H1 (cell line): ENCODE data around the gene HLA-F. TPM values are rescaled to one million over a fixed set of nuclear protein-coding genes. Genes with fewer than 3 reads are reported as not detected.

ENCODE experiments used
- CTCF ChIA-PET: fragments of 300-600 bp; sonication (Branson Sonifier 250); formaldehyde crosslinking; loops from one replicate; lab custom pipeline; 2021; ENCODE audit not compliant: partially characterized antibody; lab: Charles Lee
- POLR2A ChIA-PET: fragments of 300-600 bp; sonication (Branson Sonifier 250); formaldehyde crosslinking; loops from one replicate; lab custom pipeline; 2021; ENCODE audit warnings: inconsistent platforms; ENCODE audit not compliant: partially characterized antibody; lab: Charles Lee
- DNase-seq, 2 experiments: peaks; one replicate each; pipeline versions ENCODE4 v3.0.0 to v3.0.0-alpha.2; 2010 to 2022; ENCODE audit warnings: low spot score in 2 of 2, low read depth in 1 of 2, mixed read lengths in 1 of 2
- FAIRE-seq: peaks from 2 replicates; lab custom pipeline; 2011; peaks lifted over from hg19 to GRCh38; lab: Jason Lieb, UNC
- H2AFZ ChIP-seq: 2 replicates; pipeline ENCODE4 v1.8.1; 2012; ENCODE audit warnings: low read length, inconsistent platforms
- H2AK5ac ChIP-seq: 2 replicates; pipeline ENCODE4 v1.6.1; 2013; ENCODE audit warnings: low read depth, low read length
- H2BK120ac ChIP-seq: replicated peaks from 2 replicates; pipeline ENCODE3; 2013; ENCODE audit warnings: low read depth, low read length, inconsistent platforms
- H2BK12ac ChIP-seq: 2 replicates; pipeline ENCODE4 v1.6.1; 2013; ENCODE audit warnings: low read depth, low read length
- H2BK15ac ChIP-seq: 2 replicates; pipeline ENCODE4 v1.6.1; 2013; ENCODE audit warnings: low read length
- H2BK20ac ChIP-seq: 2 replicates; pipeline ENCODE4 v1.6.1; 2013; ENCODE audit warnings: low read length
- H2BK5ac ChIP-seq: 2 replicates; pipeline ENCODE4 v1.6.1; 2013; ENCODE audit warnings: low read depth, low read length
- H3K14ac ChIP-seq: 2 replicates; pipeline ENCODE4 v1.6.1; 2013; ENCODE audit warnings: inconsistent platforms; ENCODE audit not compliant: insufficient read length
- H3K18ac ChIP-seq: 2 replicates; pipeline ENCODE4 v1.6.1; 2013; ENCODE audit warnings: low read length; ENCODE audit errors: extremely low read depth
- H3K23ac ChIP-seq: 2 replicates; pipeline ENCODE4 v1.6.1; 2013; ENCODE audit warnings: inconsistent platforms; ENCODE audit not compliant: insufficient read length
- H3K23me2 ChIP-seq: 2 replicates; pipeline ENCODE4 v1.6.1; 2013; ENCODE audit warnings: low read depth, low read length
- H3K27ac ChIP-seq: 2 replicates; pipeline ENCODE4 v1.6.1; 2011; ENCODE audit warnings: low read depth, low read length, inconsistent platforms
- H3K27me3 ChIP-seq, 4 experiments: replicated peaks in 1 of 4; 1 replicate in 1 of 4; 2 replicates in 3 of 4; pipeline versions ENCODE4 v1.6.1 to v1.8.1; 2011 to 2013; ENCODE audit warnings: low read length in 3 of 4, mild to moderate bottlenecking in 3 of 4, inconsistent platforms in 2 of 4, mixed read lengths in 2 of 4, moderate library complexity in 1 of 4; ENCODE audit not compliant: control insufficient read depth in 3 of 4, insufficient read depth in 3 of 4; ENCODE audit errors: extremely low read depth in 1 of 4
- H3K36me3 ChIP-seq, 4 experiments: 2 replicates each; pipeline versions ENCODE4 v1.6.1 to v1.8.1; 2011 to 2013; ENCODE audit warnings: mild to moderate bottlenecking in 4 of 4, low read length in 3 of 4, moderate library complexity in 2 of 4, control low read depth in 1 of 4, inconsistent platforms in 1 of 4; ENCODE audit not compliant: insufficient read depth in 4 of 4, control insufficient read depth in 2 of 4
- H3K4ac ChIP-seq: replicated peaks from 2 replicates; pipeline ENCODE3; 2013; ENCODE audit warnings: low read length, low read depth, mixed read lengths, inconsistent platforms; ENCODE audit not compliant: insufficient read length
- H3K4me1 ChIP-seq, 4 experiments: replicated peaks in 1 of 4; 1 replicate in 1 of 4; 2 replicates in 3 of 4; pipeline versions ENCODE4 v1.6.1 to v1.8.1; 2011 to 2013; ENCODE audit warnings: low read length in 3 of 4, inconsistent platforms in 2 of 4, mixed read lengths in 1 of 4; ENCODE audit not compliant: insufficient read depth in 4 of 4, control insufficient read depth in 3 of 4
- H3K4me2 ChIP-seq, 2 experiments: 2 replicates each; pipeline versions ENCODE4 v1.6.1 to v1.8.1; 2011 to 2013; ENCODE audit warnings: low read depth in 2 of 2, low read length in 2 of 2, control low read depth in 1 of 2, inconsistent platforms in 1 of 2, mild to moderate bottlenecking in 1 of 2; ENCODE audit not compliant: insufficient read depth in 1 of 2
- H3K4me3 ChIP-seq, 4 experiments: fragments of 200-600, 300-600 bp in 1 of 4; sonication (generic), shearing (Covaris generic), sonication (Bioruptor Twin) in 1 of 4; 2 replicates each; pipeline versions ENCODE4 v1.5.1 to v1.8.1; 2011 to 2016; ENCODE audit warnings: low read length in 4 of 4, low read depth in 3 of 4, control low read depth in 2 of 4, inconsistent platforms in 2 of 4, mild to moderate bottlenecking in 2 of 4, mixed read lengths in 1 of 4, moderate library complexity in 1 of 4; ENCODE audit not compliant: insufficient read depth in 2 of 4; ENCODE audit errors: extremely low read depth in 1 of 4
- H3K56ac ChIP-seq: replicated peaks from 2 replicates; pipeline ENCODE3; 2013; ENCODE audit warnings: low read depth, mild to moderate bottlenecking, mixed read lengths, low read length, inconsistent platforms; ENCODE audit not compliant: insufficient read length
- H3K79me1 ChIP-seq: 2 replicates; pipeline ENCODE4 v1.6.1; 2013; ENCODE audit warnings: low read depth, low read length, control low read depth
- H3K79me2 ChIP-seq, 2 experiments: 2 replicates each; pipeline versions ENCODE4 v1.6.1 to v1.8.1; 2012 to 2013; ENCODE audit warnings: low read length in 2 of 2, mild to moderate bottlenecking in 2 of 2, inconsistent platforms in 1 of 2; ENCODE audit not compliant: insufficient read depth in 2 of 2, control insufficient read depth in 1 of 2
- H3K9ac ChIP-seq, 4 experiments: replicated peaks in 1 of 4; 1 replicate in 1 of 4; 2 replicates in 3 of 4; pipeline versions ENCODE4 v1.6.1 to v1.8.1; 2011 to 2013; ENCODE audit warnings: low read depth in 3 of 4, low read length in 3 of 4, control low read depth in 2 of 4, mild to moderate bottlenecking in 2 of 4, moderate library complexity in 2 of 4, inconsistent platforms in 1 of 4; ENCODE audit errors: extremely low read depth in 1 of 4
- H3K9me3 ChIP-seq, 2 experiments: 2 replicates each; pipeline versions ENCODE4 v1.6.1 to v1.8.1; 2012 to 2013; ENCODE audit warnings: mild to moderate bottlenecking in 2 of 2, moderate library complexity in 2 of 2, control low read depth in 1 of 2, inconsistent platforms in 1 of 2, low read depth in 1 of 2, low read length in 1 of 2, mixed read lengths in 1 of 2; ENCODE audit not compliant: insufficient read depth in 2 of 2
- H4K20me1 ChIP-seq, 2 experiments: replicated peaks in 1 of 2; 2 replicates each; pipeline versions ENCODE3 to v1.8.1; 2011 to 2013; ENCODE audit warnings: inconsistent platforms in 2 of 2, low read length in 2 of 2, mild to moderate bottlenecking in 1 of 2; ENCODE audit not compliant: insufficient read depth in 2 of 2, control insufficient read depth in 1 of 2
- H4K5ac ChIP-seq: 2 replicates; pipeline ENCODE4 v1.6.1; 2013; ENCODE audit warnings: low read length, low read depth, mixed read lengths, inconsistent platforms; ENCODE audit not compliant: insufficient read length
- H4K8ac ChIP-seq: 2 replicates; pipeline ENCODE4 v1.8.0; 2013; ENCODE audit warnings: mild to moderate bottlenecking, moderate library complexity, low read length, inconsistent platforms; ENCODE audit not compliant: insufficient read depth; ENCODE audit errors: extremely low read depth
- H4K91ac ChIP-seq: replicated peaks from 2 replicates; pipeline ENCODE3; 2013; ENCODE audit warnings: low read length, mixed read lengths, inconsistent platforms; ENCODE audit not compliant: insufficient read length
- ATF2 ChIP-seq: IDR thresholded peaks from 2 replicates; pipeline ENCODE4 v1.6.1; 2012; ENCODE audit warnings: low read length, inconsistent platforms
- BCL11A ChIP-seq, 2 experiments: IDR thresholded peaks; one replicate each; pipeline ENCODE4 v1.6.1; 2011; ENCODE audit warnings: low read depth in 2 of 2, low read length in 2 of 2, mild to moderate bottlenecking in 2 of 2
- BRCA1 ChIP-seq: IDR thresholded peaks from 2 replicates; pipeline ENCODE4 v1.6.1; 2012; ENCODE audit warnings: low read depth, low read length, improper control_type of control experiment
- CBX8 ChIP-seq: fragments of 300-800, 300-1000 bp; sonication (generic); IDR thresholded peaks from 2 replicates; pipeline ENCODE4 v1.7.1; 2016; ENCODE audit warnings: low read depth, low read length, borderline replicate concordance
- CREB1 ChIP-seq: IDR thresholded peaks from 2 replicates; pipeline ENCODE4 v1.6.1; 2012; ENCODE audit warnings: inconsistent platforms
- CTBP2 ChIP-seq: IDR thresholded peaks from 2 replicates; pipeline ENCODE4 v1.7.0; 2011; ENCODE audit warnings: borderline replicate concordance, mild to moderate bottlenecking, moderate library complexity, mixed read lengths, low read length; ENCODE audit not compliant: insufficient read depth, insufficient read length
- EZH2 ChIP-seq: fragments of 200-600 bp; sonication (generic); IDR thresholded peaks from 2 replicates; pipeline ENCODE4 v1.7.1; 2012; ENCODE audit warnings: low read depth, mild to moderate bottlenecking, moderate library complexity, low read length, inconsistent platforms; ENCODE audit not compliant: severe bottlenecking
- GABPA ChIP-seq: IDR thresholded peaks from 2 replicates; pipeline ENCODE4 v1.6.1; 2011; ENCODE audit warnings: mild to moderate bottlenecking, low read length, moderate library complexity, borderline replicate concordance; ENCODE audit not compliant: insufficient read depth
- KDM4A ChIP-seq: IDR thresholded peaks from one replicate; pipeline ENCODE4 v1.7.1; 2012; ENCODE audit warnings: low read depth, mild to moderate bottlenecking, moderate library complexity, low read length, inconsistent platforms; ENCODE audit not compliant: severe bottlenecking
- SIX5 ChIP-seq: IDR thresholded peaks from 2 replicates; pipeline ENCODE4 v1.6.1; 2011; ENCODE audit warnings: mild to moderate bottlenecking, low read depth, low read length
- SP1 ChIP-seq: IDR thresholded peaks from 2 replicates; pipeline ENCODE4 v1.6.1; 2011; ENCODE audit warnings: low read depth, low read length
- SP4 ChIP-seq: IDR thresholded peaks from 2 replicates; pipeline ENCODE4 v1.6.1; 2012; ENCODE audit warnings: low read length, inconsistent platforms
- SUZ12 ChIP-seq: fragments of 200-600 bp; sonication (generic); IDR thresholded peaks from 2 replicates; pipeline ENCODE4 v1.6.1; 2012; ENCODE audit warnings: mild to moderate bottlenecking, inconsistent platforms, low read length, moderate library complexity, mixed read lengths
- WGBS, 2 experiments: shearing (Covaris generic) in 1 of 2; methylation state at CpG; one replicate each; pipeline versions ENCODE4 v1.1.6 to v1.1.7; 2013 to 2015; ENCODE audit warnings: low lambda C conversion rate in 2 of 2, mixed read lengths in 2 of 2, inconsistent platforms in 1 of 2, low coverage in 1 of 2, missing lambda C conversion rate in 1 of 2; ENCODE audit not compliant: insufficient replicate concordance in 2 of 2, insufficient coverage in 1 of 2, insufficient read length in 1 of 2; ENCODE audit errors: extremely low coverage in 1 of 2, missing lambda C conversion rate in 1 of 2; 5-methylcytosine and 5-hydroxymethylcytosine counted together
- polyA plus RNA-seq, 7 experiments: library from polyadenylated mRNA; depleted of rRNA in 3 of 7; stranded (reverse) in 5 of 7; unstranded in 2 of 7; fragments of >200 nt in 5 of 7; fragments of 200-250 nt in 2 of 7; gene quantifications; 1 replicate in 5 of 7; 2 replicates in 1 of 7; 4 replicates in 1 of 7; pipeline versions ENCODE4 v1.2.1 to v1.2.3, GENCODE V29; 2011 to 2013; ENCODE audit warnings: missing spikeins in 2 of 7, mixed read lengths in 2 of 7
- total RNA-seq: library from RNA; stranded (reverse); fragmentation: NEBNext Ultra II Directional; extraction: Animal tissue kit (Norgen Biotek cat#: 25700); gene quantifications from 2 replicates; pipeline ENCODE4 v1.2.1, GENCODE V29; 2021

The HLA-F gene
- total and polyA plus RNA-seq, 2 of the 8 experiments (the other 6 are each of a cell fraction or from before 2014, with no cell fraction given) = 9.6 to 11.7 TPM

- Histone ChIP-seq H3K14ac (no peak overlapping the region), H3K18ac (no peak overlapping the region), H3K4me3 (no peak overlapping the region), H4K5ac (no peak overlapping the region), H3K27ac (no peak overlapping the region), H2BK15ac (no peak overlapping the region), H2BK12ac (no peak overlapping the region), H2BK120ac (no peak overlapping the region), H3K9me3 (no peaks in the 10 kb centered on the region), H4K8ac (no peak overlapping the region), H3K56ac (no peak overlapping the region), H3K4me1 (no peaks in the 10 kb centered on the region), H3K79me1 (no peaks in the 10 kb centered on the region), H3K79me2 (no peaks in the 10 kb centered on the region), H2BK20ac (no peak overlapping the region), H3K23ac (no peak overlapping the region), H2AK5ac (no peak overlapping the region), H3K9ac (no peak overlapping the region), H4K20me1 (no peaks in the 10 kb centered on the region), H3K4ac (no peak overlapping the region), H2BK5ac (no peak overlapping the region), H3K27me3 (no peaks in the 10 kb centered on the region), H3K23me2 (no peaks in the 10 kb centered on the region), H3K36me3 (no peaks in the 10 kb centered on the region), H3K4me2 (no peak overlapping the region), H2AFZ (no peak overlapping the region), H4K91ac (no peak overlapping the region)
- FAIRE-seq (no peak), DNase-seq (no peak)
- 82% methylated on average over 3 of the region's 3 CpGs; no CpG with 5 or more reads in 1 of the 2 experiments for WGBS, 2 experiments
- ChIA-PET CTCF (interaction anchor here (1.2 kb wide), 1 partner anchor 19 kb away, joined by 3 read pairs; no protein-coding TSS in a partner anchor), POLR2A (interaction anchor here (1.3 to 3.3 kb wide), 2 partner anchors 9 to 11 kb away, joined by 3 to 10 read pairs; no protein-coding TSS in a partner anchor)
- TF ChIP-seq BCL11A (IDR thresholded peaks at IDR 0.05; ENCODE audit: low read depth in 2 of 2, low read length in 2 of 2) = no peak
- no peak for TF ChIP-seq EZH2
- TF ChIP-seq KDM4A = no peak
- no peak for TF ChIP-seq CBX8
- no peak for TF ChIP-seq CTBP2
- no peak for TF ChIP-seq ATF2
- TF ChIP-seq SUZ12 = no peak
- no peak for TF ChIP-seq SIX5
- TF ChIP-seq BRCA1 = no peak
- no peak for TF ChIP-seq SP1
- TF ChIP-seq GABPA = no peak
- TF ChIP-seq CREB1 = no peak
- no peak for TF ChIP-seq SP4
These were observed 46.1 kb downstream of the HLA-F start for GRCh38 chr6:29769336-29769735.
